SU-DHL-6 (cell line): ENCODE results near the gene VPS26A.

Experiments used
- CTCF ChIP-seq: fragments of 200-600 bp; sonication (generic); IDR thresholded peaks from one replicate; pipeline ENCODE4 v1.5.1; 2017; ENCODE audit warnings: antibody characterized with exemption, mild to moderate bottlenecking, low read length, moderate library complexity; ENCODE audit not compliant: insufficient read depth, poor library complexity, severe bottlenecking
- EZH2phosphoT487 ChIP-seq: fragments of 200-600 bp; sonication (generic), shearing (Covaris generic); conservative IDR thresholded peaks from 2 replicates; pipeline ENCODE4 v1.6.1; 2018; ENCODE audit warnings: mild to moderate bottlenecking, antibody characterized with exemption, low read length, moderate library complexity, mixed read lengths

- TF ChIP-seq CTCF (no peak), EZH2phosphoT487 (no peak)
Measured at GRCh38 chr10:69102440-69102839, 21.5 kb upstream of the VPS26A start.
